Dendritic cell treated with granulocyte-macrophage colony-stimulating factor and Interleukin-4, amounts not matched to agents 40 ng/mL and 50 ng/mL, for 4 days (primary cell): Measurements from ENCODE around the gene TMPRSS15.
"Not testable (repeated sequence)": the region's sequence is repeated elsewhere in the genome, so short reads cannot be mapped to it uniquely, and the experiment has no call there.

Source experiments
- H3K27ac Mint-ChIP-seq: one replicate; pipeline ENCODE4 v1.8.0; 2022; ENCODE audit warnings: mild to moderate bottlenecking, mixed read lengths
- H3K27me3 Mint-ChIP-seq: one replicate; pipeline ENCODE4 v1.8.0; 2022; ENCODE audit warnings: mild to moderate bottlenecking, mixed read lengths
- H3K36me3 Mint-ChIP-seq: one replicate; pipeline ENCODE4 v1.8.0; 2022; ENCODE audit warnings: low read depth, mixed read lengths
- H3K4me1 Mint-ChIP-seq: one replicate; pipeline ENCODE4 v1.8.0; 2022; ENCODE audit warnings: low read depth, mixed read lengths
- H3K4me3 Mint-ChIP-seq: one replicate; pipeline ENCODE4 v1.8.0; 2022; ENCODE audit warnings: mild to moderate bottlenecking, moderate library complexity, mixed read lengths
- H3K9me3 Mint-ChIP-seq: one replicate; pipeline ENCODE4 v1.8.0; 2022; ENCODE audit warnings: mixed read lengths
- intact Hi-C: fragments of 100-400 bp; cut with micrococcal nuclease; formaldehyde crosslinking; loops from one replicate; pipeline ENCODE4 v1.15.0; 2022

The TMPRSS15 gene

DNA sequence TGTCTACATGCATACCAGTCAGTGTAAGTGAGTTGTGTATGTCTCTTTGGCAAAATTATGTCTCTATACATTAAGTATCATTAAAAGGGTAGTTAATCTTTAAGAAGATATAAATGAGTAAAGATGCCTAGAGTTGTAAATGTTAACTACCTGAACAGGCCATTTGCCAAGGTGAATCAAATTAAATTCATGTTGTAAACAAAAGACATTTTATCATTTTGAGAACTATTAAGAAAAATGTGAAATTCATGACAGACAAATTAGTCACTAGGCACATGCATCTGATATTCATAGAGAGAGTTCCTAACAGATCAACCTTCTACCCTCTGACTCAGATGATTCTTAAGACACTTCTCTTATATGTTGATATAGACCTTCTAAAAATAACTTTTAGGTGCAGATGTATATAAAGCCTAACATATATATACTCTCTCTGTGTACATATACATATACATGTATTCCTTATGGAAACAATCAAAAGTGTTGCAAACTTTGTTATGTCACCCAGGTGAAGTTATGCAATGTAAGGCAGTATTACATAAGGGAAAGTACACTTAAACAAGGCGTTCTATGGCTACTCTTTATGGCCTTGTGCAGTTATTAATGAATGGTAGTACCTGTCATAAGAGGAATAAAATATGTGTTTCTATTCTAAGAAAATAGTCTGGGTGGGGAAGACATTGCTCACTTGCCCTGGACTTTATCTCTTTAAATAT, at the start of gene TMPRSS15:
TSS of gene TMPRSS15 (minus strand) at position 51 of the 716 bp plus-strand sequence. CDS start 163 bp downstream, outside the sequence.
- no peak within 1 kb of the TSS for H3K4me3 Mint-ChIP-seq
- no peaks in the 10 kb centered on the region for H3K36me3 Mint-ChIP-seq
- intact Hi-C loops: no loop called here
- no peaks in the 10 kb centered on the region for H3K9me3 Mint-ChIP-seq
- H3K4me1 Mint-ChIP-seq: no peaks in the 10 kb centered on the region
- no peak within 1 kb of the TSS for H3K27ac Mint-ChIP-seq
- no peaks in the 10 kb centered on the region for H3K27me3 Mint-ChIP-seq

DNA sequence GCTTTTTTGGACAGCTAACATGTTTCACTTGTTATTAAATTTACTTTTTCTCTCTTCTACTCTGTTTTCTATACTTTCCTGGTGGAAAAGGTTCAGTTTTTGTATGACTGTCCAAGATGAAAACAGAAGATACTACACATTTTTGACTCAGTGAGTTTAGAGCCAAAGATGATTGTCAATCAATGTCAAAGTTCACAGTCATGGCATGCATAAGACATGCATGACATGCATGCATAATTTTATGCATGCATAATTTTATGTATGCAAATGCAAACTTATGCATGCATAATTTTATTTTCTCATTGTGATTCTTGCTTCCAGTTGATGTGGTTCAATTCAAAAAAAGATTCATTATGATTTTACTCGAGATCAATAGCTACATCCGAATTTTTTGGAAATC, 48.1 kb upstream of the TMPRSS15 start:
- Mint-ChIP-seq H3K4me1 (no peaks in the 10 kb centered on the region), H3K4me3 (no peak overlapping the region), H3K27me3 (no peaks in the 10 kb centered on the region), H3K27ac (no peak overlapping the region), H3K9me3 (peaks cover 9% of the 10 kb centered on the region), H3K36me3 (no peaks in the 10 kb centered on the region)
- intact Hi-C loops: no loop called here

DNA sequence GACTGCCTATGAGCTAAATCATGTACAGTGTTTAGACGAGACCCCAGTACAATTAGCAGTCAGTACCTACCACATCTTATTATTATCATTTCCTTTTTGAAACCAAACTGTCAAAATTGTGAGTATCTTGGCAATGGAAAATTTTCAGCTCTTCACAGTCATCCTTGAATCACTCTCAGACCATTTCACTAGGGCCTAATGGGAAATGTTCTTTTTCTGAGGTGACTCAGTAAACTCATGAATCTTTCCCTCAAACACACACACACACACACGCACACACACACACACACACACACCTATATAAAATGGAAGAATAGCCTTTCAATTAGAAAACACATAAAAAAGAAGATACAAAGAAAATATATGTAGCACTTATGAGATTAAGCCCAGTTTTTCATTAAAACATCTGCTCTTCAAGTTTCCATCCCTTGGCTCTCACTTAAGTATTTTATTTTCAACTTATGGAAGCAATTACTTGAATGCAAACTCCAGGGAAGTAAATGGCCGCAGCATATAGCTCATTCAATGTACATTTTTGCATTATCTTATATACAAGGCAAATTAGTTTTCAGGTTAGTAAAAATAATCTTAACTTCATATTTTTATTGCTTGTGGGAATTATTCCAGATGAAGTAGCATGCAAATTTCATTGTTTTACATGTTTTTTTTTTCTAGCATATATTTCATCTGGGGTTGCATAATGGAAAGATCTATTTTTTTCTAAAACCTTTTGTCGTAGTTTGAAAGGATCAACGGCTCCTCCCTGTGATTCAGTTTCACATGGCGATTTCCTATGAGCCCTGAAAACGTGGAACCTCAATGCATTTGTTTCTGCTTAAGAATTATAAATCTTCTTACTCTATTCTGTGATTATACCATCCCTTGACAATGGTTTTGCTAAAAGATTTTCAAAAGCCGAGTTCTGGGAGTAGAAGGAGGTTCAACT, 46.3 kb upstream of the TMPRSS15 start:
- Mint-ChIP-seq H3K4me3 (no peak overlapping the region), H3K9me3 (peaks cover 26% of the 10 kb centered on the region), H3K4me1 (no peaks in the 10 kb centered on the region), H3K36me3 (no peaks in the 10 kb centered on the region), H3K27ac (no peak overlapping the region), H3K27me3 (no peaks in the 10 kb centered on the region)
- intact Hi-C loops: no loop called here

DNA sequence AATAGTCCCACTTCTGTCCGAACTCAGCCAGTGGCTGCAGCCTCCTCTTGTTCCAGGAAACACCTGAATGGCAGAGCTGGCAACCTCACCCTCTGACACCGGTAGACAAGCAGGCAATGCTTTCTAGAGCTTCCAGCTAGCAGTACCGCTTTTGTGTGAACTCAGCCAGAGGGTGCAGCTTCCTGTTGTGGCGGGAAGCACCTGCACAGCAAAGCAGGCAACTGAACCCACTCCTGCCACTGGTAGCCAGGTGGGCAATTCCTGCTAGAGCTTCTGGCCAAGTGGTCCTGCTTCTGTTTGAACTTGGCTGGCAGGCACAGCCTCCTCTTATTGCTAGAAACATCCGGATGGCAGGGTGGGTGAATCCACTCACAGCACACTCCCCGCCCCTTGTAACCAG, 40.1 kb upstream of the TMPRSS15 start:
- no peak overlapping the region for H3K27ac Mint-ChIP-seq
- H3K9me3 Mint-ChIP-seq: peaks cover 32% of the 10 kb centered on the region
- H3K36me3 Mint-ChIP-seq: no peaks in the 10 kb centered on the region
- H3K27me3 Mint-ChIP-seq: no peaks in the 10 kb centered on the region
- H3K4me3 Mint-ChIP-seq: no peak overlapping the region
- H3K4me1 Mint-ChIP-seq: no peaks in the 10 kb centered on the region
- intact Hi-C loops: no loop called here

DNA sequence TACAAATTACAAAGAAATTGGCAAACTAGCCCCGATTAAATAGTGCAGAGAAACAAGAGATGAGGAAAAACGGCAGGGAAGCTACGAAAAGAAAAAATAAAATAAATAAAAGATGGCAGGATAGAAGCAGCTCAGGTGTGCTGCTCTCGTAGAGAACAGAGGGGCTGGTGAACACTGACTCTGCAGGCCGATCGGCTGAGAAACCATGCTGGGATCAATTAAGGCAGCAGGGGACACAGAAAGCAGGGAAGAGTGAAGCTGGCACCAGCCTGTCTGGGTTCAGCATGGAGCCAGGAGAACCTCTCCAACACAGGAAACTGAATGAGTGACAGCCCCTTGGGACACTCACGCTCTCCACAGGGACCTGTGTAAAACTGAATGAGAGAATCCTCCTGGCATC, 39.5 kb upstream of the TMPRSS15 start:
- intact Hi-C loops: no loop called here
- Mint-ChIP-seq H3K9me3 (peaks cover 32% of the 10 kb centered on the region), H3K27ac (no peak overlapping the region), H3K36me3 (no peaks in the 10 kb centered on the region), H3K27me3 (no peaks in the 10 kb centered on the region), H3K4me3 (no peak overlapping the region), H3K4me1 (no peaks in the 10 kb centered on the region)

DNA sequence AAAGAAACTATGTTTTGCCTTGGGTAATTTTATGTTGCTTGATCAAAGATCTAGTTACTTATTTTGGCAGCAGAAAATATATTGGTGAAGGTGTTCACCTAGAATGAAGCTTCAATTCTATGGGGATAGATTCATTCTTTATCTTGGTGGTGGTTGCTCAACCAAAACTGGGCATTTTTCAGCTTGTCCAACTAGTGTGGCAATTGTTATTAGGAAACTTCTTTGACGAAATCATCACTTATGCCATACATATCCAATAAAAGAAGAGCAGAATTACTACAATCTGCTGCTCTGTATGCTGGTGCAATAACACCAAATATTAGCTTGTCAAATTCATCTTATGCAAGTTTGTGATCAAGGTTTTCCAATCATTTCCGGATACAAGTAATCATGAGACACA, 26.8 kb upstream of the TMPRSS15 start:
- H3K27me3 Mint-ChIP-seq: no peaks in the 10 kb centered on the region
- no peaks in the 10 kb centered on the region for H3K4me1 Mint-ChIP-seq
- no peak overlapping the region for H3K27ac Mint-ChIP-seq
- no peak overlapping the region for H3K4me3 Mint-ChIP-seq
- H3K9me3 Mint-ChIP-seq: no peaks in the 10 kb centered on the region
- no peaks in the 10 kb centered on the region for H3K36me3 Mint-ChIP-seq
- intact Hi-C loops: no loop called here

DNA sequence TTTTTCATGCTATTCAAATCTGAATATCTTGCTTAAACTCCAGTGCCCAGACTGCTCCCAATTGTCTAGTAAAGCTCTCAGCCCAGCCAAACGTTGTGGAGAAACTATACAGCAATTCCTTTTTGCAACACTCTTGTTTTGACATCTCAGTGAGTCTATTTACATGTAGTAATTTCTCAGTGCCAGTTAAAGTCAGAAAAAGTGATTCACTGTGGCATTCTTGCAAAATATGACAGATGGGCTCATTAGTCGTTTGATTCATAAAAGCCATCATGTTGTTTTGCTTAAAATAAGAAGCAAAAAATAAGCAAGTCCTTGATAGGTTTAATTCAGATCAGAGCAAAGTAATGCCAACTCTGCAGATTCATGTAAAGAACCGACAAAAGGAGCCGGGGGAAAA, 20.7 kb upstream of the TMPRSS15 start:
- Mint-ChIP-seq H3K4me3 (no peak overlapping the region), H3K27me3 (no peaks in the 10 kb centered on the region), H3K27ac (no peak overlapping the region), H3K36me3 (no peaks in the 10 kb centered on the region), H3K4me1 (no peaks in the 10 kb centered on the region), H3K9me3 (no peaks in the 10 kb centered on the region)
- intact Hi-C loops: no loop called here

DNA sequence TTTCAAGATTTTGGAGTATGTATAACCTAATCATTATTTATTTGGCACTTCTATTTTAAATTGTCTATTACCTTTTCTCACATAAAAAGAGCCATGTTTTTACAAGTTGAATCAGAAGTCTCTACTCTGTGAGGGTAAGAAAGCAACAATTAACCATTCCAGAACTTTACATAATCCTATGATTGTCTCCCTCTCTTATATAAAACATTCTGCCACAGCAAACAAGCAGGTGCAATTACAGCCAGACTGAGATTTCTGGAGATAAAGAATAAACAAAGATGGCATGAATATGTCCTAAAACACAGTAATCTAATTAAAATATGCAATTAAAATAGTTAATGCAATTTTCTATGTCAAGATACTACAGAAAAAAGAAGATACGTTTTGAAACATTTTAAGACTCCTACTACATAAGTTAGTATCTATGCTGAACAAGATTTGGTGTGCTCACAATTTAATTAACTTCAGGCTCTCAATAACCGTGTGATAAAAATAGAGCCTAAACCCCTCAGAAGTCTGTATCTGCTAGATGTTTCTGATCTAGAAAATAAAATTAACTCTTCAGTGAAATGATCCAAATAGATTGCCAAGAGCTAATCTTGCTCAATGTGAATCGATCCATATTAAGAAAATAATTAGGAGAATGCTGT, 13.7 kb upstream of the TMPRSS15 start:
- Mint-ChIP-seq H3K36me3 (no peaks in the 10 kb centered on the region), H3K4me1 (no peaks in the 10 kb centered on the region), H3K9me3 (no peaks in the 10 kb centered on the region), H3K4me3 (no peak overlapping the region), H3K27me3 (no peaks in the 10 kb centered on the region), H3K27ac (no peak overlapping the region)
- intact Hi-C loops: no loop called here

DNA sequence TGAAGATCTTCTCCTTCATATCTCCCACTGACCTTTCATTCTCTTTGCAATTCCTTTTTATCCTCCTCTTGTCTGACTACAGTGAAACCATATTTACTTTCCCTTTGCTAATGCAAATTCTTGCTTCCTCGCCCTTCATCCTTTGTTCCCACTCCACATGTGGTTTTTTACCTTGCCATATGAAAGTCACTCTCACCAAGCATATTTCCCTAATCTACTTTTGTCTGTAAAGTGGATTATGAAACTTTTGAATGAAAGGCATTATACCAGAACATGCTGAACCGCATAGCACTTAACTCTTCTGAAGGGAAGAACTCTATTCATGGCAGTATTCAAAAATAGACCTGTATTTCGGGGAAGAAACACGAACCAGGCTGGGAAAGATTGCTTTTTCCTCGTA, 8.0 kb upstream of the TMPRSS15 start:
- no peak overlapping the region for H3K27ac Mint-ChIP-seq
- no peak overlapping the region for H3K4me3 Mint-ChIP-seq
- no peaks in the 10 kb centered on the region for H3K36me3 Mint-ChIP-seq
- H3K27me3 Mint-ChIP-seq: no peaks in the 10 kb centered on the region
- H3K9me3 Mint-ChIP-seq: peaks cover 6% of the 10 kb centered on the region
- no peaks in the 10 kb centered on the region for H3K4me1 Mint-ChIP-seq
- intact Hi-C loops: no loop called here

DNA sequence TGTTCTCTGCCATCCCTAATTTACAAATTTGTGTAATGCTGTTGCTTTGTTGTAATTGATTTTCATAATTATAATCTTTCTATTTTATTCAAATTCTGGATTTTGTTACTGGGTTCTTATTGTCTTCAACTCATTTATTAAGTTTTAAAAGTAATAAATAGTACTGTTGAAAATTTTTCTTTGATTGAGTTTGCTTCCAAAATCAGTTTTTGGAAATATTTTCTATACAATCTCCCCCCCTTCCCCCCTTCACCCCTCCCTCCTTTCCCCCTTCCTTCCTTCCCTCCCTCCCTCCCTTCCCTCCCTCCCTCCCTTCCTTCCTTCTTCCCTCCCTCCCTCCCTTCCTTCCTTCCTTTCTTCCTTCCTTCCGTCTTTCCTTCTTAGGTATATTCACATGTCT, 6.0 kb upstream of the TMPRSS15 start:
- intact Hi-C loops: no loop called here
- Mint-ChIP-seq H3K27me3 (no peaks in the 10 kb centered on the region), H3K4me1 (no peaks in the 10 kb centered on the region), H3K27ac (no peak overlapping the region), H3K36me3 (no peaks in the 10 kb centered on the region), H3K9me3 (peaks cover 6% of the 10 kb centered on the region), H3K4me3 (no peak overlapping the region)

DNA sequence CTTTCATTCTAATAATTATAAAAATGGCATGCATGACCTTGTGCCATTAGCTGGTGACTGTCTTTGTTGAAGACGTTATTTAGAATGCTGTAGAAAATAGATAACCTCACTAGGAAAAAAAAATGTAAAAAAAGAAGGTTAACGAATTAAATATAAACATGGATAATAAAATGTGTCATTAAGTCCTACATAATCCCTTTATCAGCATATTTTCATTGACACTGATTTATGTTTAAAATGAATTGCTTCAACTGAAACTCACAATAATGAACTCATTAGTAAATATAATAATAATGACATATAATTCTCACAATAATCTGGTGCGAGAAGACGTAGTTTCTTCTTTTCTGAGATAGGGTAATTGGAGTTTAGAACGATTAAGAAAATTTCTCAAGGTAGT, 4.7 kb downstream of the TMPRSS15 start:
- intact Hi-C loops: no loop called here
- H3K27ac Mint-ChIP-seq: no peak overlapping the region
- no peaks in the 10 kb centered on the region for H3K9me3 Mint-ChIP-seq
- no peaks in the 10 kb centered on the region for H3K36me3 Mint-ChIP-seq
- H3K4me1 Mint-ChIP-seq: no peaks in the 10 kb centered on the region
- no peaks in the 10 kb centered on the region for H3K27me3 Mint-ChIP-seq
- no peak overlapping the region for H3K4me3 Mint-ChIP-seq

DNA sequence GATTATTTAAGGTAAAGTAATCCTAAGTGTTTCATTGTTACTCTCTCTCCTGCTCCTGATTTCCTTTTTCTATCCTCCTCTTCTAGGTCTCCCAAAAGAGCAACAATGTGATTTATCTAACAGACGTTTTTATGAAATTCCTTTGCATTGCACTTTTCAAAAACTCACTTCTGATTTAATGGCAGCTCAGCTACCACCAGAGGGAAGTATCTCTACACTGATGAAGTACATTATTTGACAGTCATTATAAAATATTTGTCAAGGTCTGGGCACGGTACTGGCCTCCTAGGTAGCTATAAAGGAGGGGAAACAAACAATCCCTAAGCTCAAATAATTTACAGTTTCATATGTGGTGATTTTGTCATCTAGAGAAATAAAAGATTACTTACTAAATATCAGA, 15.6 kb downstream of the TMPRSS15 start:
- peaks cover 29% of the 10 kb centered on the region for H3K9me3 Mint-ChIP-seq
- H3K36me3 Mint-ChIP-seq: no peaks in the 10 kb centered on the region
- no peak overlapping the region for H3K4me3 Mint-ChIP-seq
- intact Hi-C loops: no loop called here
- H3K27me3 Mint-ChIP-seq: no peaks in the 10 kb centered on the region
- H3K27ac Mint-ChIP-seq: no peak overlapping the region
- no peaks in the 10 kb centered on the region for H3K4me1 Mint-ChIP-seq

DNA sequence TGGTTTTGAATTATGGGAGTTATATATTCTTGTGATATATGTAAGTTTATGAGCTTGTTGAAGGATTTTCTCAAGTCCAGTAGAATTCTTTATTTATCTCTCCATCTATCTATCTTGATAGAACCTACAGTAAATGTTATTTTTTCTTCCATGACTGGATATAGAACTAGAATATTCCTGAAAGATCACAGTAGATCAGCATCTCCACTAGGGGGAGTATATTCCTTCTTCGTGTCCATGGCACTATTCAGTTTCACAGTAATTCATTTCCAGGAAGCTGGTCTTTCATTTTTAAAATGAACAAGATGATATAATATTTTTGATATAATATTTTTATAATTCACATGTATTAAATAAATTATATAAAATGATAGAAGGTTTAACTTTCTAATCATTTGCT, 18.8 kb downstream of the TMPRSS15 start:
- Mint-ChIP-seq H3K27ac (no peak overlapping the region), H3K27me3 (no peaks in the 10 kb centered on the region), H3K4me1 (no peaks in the 10 kb centered on the region), H3K4me3 (no peak overlapping the region), H3K9me3 (no peaks in the 10 kb centered on the region), H3K36me3 (no peaks in the 10 kb centered on the region)
- intact Hi-C loops: no loop called here

DNA sequence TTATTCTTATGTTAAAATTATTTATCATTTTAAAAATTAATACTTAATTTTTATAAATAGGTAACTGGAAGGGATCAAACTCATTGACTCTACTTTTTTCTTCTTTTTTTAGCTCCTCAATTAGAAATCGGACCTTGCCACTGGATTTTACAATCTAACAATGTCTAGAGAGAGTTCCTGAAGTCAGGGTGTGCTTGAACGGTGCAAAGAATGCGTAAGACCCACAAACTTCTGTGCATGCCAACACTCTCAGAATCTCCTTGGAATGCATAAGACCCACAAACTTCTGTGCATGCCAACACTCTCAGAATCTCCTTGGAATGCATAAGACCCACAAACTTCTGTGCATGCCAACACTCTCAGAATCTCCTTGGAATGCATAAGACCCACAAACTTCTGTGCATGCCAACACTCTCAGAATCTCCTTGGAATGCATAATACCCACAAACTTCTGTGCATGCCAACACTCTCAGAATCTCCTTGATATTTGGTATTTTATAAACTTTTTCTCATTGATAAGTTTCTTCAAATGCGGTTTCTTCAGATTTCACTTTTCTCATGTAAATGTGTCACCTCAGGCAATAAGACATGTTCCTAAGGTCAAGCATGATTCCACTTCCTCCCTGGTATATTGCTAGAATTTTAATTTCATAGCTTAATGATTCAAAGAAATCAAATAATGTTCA, 20.5 kb downstream of the TMPRSS15 start:
- H3K27ac Mint-ChIP-seq, H3K4me3 Mint-ChIP-seq, H3K9me3 Mint-ChIP-seq, H3K4me1 Mint-ChIP-seq, intact Hi-C loops, H3K27me3 Mint-ChIP-seq, H3K36me3 Mint-ChIP-seq: not testable (repeated sequence)
